Neural progenitor cell (in vitro differentiated cells): ENCODE measurements around the gene GTF2H2C.

Experiments used
- EZH2 ChIP-seq: fragments of 200-600 bp; sonication (generic); IDR thresholded peaks from 2 replicates; pipeline ENCODE4 v1.6.1; 2017; ENCODE audit warnings: antibody characterized with exemption, mild to moderate bottlenecking, moderate library complexity
- EZH2phosphoT487 ChIP-seq: fragments of 200-600 bp; sonication (generic); IDR thresholded peaks from 2 replicates; pipeline ENCODE4 v1.6.1; 2017; ENCODE audit warnings: antibody characterized with exemption
- TF ChIP-seq, protein P1 (sequence below): fragments of 200-600 bp; sonication (generic); IDR thresholded peaks from 2 replicates; pipeline ENCODE4 v1.5.1; 2017; ENCODE audit warnings: antibody characterized with exemption, mild to moderate bottlenecking

DNA sequence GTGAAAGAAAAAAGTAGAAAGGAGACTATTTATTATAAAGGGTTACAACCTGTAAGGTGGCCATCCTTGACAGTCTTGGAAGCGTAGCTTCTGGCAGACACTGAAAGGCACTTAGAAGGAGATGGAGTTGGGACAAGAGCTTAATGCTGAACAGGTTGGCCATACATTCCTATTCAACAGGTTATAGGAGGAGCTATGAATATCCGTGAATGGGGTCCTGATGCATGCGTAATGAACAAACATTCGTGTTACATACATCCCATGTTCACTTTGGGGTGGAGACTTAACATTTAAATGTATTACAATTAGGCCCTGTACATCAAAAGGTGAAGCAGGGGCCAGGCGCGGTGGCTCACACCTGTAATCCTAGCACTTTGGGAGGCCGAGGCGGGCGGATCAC lies 33.3 kb upstream of the GTF2H2C start:
- TF ChIP-seq, protein P1, sequence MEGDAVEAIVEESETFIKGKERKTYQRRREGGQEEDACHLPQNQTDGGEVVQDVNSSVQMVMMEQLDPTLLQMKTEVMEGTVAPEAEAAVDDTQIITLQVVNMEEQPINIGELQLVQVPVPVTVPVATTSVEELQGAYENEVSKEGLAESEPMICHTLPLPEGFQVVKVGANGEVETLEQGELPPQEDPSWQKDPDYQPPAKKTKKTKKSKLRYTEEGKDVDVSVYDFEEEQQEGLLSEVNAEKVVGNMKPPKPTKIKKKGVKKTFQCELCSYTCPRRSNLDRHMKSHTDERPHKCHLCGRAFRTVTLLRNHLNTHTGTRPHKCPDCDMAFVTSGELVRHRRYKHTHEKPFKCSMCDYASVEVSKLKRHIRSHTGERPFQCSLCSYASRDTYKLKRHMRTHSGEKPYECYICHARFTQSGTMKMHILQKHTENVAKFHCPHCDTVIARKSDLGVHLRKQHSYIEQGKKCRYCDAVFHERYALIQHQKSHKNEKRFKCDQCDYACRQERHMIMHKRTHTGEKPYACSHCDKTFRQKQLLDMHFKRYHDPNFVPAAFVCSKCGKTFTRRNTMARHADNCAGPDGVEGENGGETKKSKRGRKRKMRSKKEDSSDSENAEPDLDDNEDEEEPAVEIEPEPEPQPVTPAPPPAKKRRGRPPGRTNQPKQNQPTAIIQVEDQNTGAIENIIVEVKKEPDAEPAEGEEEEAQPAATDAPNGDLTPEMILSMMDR: no peak
- TF ChIP-seq EZH2 (no peak), EZH2phosphoT487 (no peak)
